Lower leg skin (tissue), 4 donors: ENCODE measurements around the gene FAM151A. TPM values are rescaled to one million over a fixed set of nuclear protein-coding genes. Genes with fewer than 3 reads are reported as not detected.

ENCODE experiments used
- DNase-seq, 2 donors: peaks; one replicate each; pipeline ENCODE4 v3.0.0-alpha.2; 2019; ENCODE audit warnings: low spot score in 2 of 2
- H3K4me3 ChIP-seq: fragments of 200-600 bp; sonication (generic); 2 replicates; pipeline ENCODE4 v1.5.1; 2017; ENCODE audit warnings: mild to moderate bottlenecking, low read depth; ENCODE audit not compliant: poor library complexity, severe bottlenecking
- POLR2A ChIP-seq, 2 donors: fragments of 450-650 bp; IDR thresholded peaks; one replicate each; pipeline ENCODE4 v1.6.1; 2016 to 2017; ENCODE audit warnings: antibody characterized with exemption in 2 of 2, mild to moderate bottlenecking in 1 of 2, moderate library complexity in 1 of 2
- WGBS, 2 donors: methylation state at CpG; one replicate each; pipeline ENCODE4 v1.1.5; 2018; 5-methylcytosine and 5-hydroxymethylcytosine counted together
- intact Hi-C: fragments of 100-400 bp; cut with DNase I; formaldehyde crosslinking; loops from one replicate; pipeline ENCODE4 v1.15.0; 2023; ENCODE audit warnings: low total_unique reads
- total RNA-seq, 4 donors: library from RNA; depleted of rRNA; stranded (reverse); fragments of >200 nt; gene quantifications; one replicate each; pipeline ENCODE4 v1.1.0, GENCODE V29; 2016
- TF ChIP-seq, protein P1 (sequence below), 3 donors: fragments of 450-650 bp; IDR thresholded peaks; one replicate each; pipeline ENCODE4 v1.5.1; 2016; ENCODE audit warnings: antibody characterized with exemption in 3 of 3, mild to moderate bottlenecking in 3 of 3, moderate library complexity in 2 of 3

FAM151A gene
- total RNA-seq, 4 donors from 2014 or later = not detected

DNA sequence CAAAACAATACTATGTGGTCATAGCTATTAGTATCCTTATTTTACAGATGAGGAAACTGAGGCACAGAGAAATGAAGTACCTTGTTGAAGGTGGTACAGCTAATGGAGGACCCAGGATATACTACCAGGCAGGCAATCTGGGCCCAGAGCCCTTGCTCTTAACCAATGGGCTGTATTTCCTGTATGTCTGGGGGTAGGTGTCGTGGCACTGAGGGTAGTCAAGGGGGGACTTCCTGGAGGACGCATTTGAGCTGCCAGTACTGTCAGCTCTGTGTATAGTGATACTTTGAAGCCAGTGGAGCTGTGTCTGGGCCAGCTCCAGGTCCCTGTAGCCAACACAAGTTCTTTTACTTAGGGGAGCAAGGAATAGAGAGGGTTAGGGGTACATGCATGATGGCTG is 34.9 kb downstream of the FAM151A start:
- intact Hi-C loops = no loop called here
- no peak overlapping the region for H3K4me3 ChIP-seq
- TF ChIP-seq, protein P1, sequence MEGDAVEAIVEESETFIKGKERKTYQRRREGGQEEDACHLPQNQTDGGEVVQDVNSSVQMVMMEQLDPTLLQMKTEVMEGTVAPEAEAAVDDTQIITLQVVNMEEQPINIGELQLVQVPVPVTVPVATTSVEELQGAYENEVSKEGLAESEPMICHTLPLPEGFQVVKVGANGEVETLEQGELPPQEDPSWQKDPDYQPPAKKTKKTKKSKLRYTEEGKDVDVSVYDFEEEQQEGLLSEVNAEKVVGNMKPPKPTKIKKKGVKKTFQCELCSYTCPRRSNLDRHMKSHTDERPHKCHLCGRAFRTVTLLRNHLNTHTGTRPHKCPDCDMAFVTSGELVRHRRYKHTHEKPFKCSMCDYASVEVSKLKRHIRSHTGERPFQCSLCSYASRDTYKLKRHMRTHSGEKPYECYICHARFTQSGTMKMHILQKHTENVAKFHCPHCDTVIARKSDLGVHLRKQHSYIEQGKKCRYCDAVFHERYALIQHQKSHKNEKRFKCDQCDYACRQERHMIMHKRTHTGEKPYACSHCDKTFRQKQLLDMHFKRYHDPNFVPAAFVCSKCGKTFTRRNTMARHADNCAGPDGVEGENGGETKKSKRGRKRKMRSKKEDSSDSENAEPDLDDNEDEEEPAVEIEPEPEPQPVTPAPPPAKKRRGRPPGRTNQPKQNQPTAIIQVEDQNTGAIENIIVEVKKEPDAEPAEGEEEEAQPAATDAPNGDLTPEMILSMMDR (IDR thresholded peaks at IDR 0.05) = no peak
- no peak for TF ChIP-seq POLR2A (IDR thresholded peaks at IDR 0.05)
- DNase-seq = no peak
- WGBS, 2 donors = 63 to 86% methylated on average over 2 of the region's 2 CpGs

DNA sequence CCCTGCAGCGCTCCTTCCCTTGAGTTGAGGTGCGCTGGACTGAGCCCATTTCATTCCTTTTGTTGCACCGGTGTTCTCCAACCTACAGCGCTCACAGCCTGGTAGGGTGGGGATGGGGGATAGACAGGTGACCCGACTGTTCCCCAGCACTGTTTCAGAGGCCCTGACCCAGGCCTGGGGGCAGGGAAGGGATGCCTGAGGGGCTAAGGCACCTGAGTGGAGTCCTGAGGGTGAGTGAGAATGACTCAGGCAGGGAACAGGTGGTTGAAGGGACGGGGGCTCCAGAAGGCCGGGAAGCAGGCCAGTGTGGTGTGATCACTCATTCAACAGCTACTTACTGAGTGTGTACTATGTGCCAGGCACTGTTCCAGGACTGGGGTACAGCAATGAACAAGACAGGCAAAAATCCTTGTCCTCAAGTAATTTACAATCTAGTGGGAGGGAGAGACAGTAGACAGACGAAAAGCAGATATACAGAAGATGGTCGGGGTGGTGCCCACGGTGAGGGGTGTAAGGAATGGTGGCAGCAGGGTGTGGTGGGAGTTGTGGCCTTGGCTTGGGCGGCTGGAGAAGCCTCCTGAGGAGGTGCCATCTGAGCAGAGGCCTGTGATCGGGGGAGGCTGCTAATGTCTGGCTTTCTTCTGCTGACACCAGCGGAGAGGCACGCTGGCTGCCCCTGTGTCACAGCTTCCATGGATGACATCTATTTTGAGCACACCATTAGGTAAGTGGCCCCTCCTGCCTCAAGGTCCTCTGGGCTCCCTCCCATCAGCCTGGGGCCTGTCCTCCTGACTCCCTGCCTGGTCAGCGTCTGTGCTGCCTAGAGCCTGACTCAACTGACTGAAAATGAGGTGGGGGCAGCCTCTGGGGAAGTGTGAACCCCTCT is 37.9 kb downstream of the FAM151A start:
- WGBS, 2 donors = 93 to 94% methylated on average over 15 of the region's 15 CpGs
- TF ChIP-seq, protein P1 (IDR thresholded peaks at IDR 0.05) = no peak
- TF ChIP-seq POLR2A (IDR thresholded peaks at IDR 0.05) = no peak
- no peak for DNase-seq
- H3K4me3 ChIP-seq = no peak overlapping the region
- intact Hi-C loops = no loop called here

DNA sequence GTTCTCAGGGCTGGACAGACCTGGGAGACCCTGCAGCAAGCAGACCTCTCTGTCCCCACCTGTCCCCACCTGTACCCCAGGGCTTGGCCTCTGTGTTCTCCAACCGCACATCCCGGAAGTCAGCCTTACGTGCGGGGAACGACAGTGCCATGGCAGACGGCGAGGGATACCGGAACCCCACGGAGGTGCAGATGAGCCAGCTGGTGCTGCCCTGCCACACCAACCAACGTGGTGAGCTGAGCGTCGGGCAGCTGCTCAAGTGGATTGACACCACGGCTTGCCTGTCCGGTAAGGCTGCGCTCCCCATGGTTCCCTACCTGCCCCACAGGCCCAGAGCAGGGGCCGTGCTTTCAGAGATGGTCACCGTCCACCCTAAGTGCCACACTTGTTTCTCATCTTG is 38.8 kb downstream of the FAM151A start:
- WGBS, 2 donors = 95 to 96% methylated on average over 17 of the region's 17 CpGs

DNA sequence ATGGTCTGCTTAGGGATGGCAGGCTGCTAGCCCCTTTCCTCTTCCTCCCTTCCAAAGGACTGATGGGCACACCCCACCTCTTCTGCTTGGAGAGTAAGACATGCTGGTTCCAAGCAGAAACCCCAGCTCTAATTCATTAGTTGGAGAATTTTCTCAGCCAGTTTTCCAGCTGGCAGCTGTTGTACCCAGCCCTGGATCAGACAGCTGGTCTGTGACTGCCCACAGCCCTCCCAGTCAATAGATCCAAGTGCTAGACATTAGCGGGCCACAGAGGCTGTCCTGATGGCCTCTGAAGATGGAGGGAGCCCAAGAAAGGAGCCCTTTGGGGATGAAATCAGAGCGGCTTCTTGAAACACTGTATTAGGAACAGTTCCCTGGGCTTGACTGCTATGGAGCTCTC is 39.5 kb downstream of the FAM151A start:
- H3K4me3 ChIP-seq = no peak overlapping the region
- no peak for DNase-seq
- TF ChIP-seq, protein P1 (IDR thresholded peaks at IDR 0.05) = no peak
- TF ChIP-seq POLR2A (IDR thresholded peaks at IDR 0.05) = no peak
- 74 to 100% methylated on average over 2 of the region's 2 CpGs for WGBS, 2 donors
- intact Hi-C loops = no loop called here

More for the DNA sequence above, 38.8 kb downstream of the FAM151A start:
- intact Hi-C loops = no loop called here
- no peak for TF ChIP-seq POLR2A (IDR thresholded peaks at IDR 0.05)
- TF ChIP-seq, protein P1 (IDR thresholded peaks at IDR 0.05) = no peak
- no peak for DNase-seq
- H3K4me3 ChIP-seq = no peak overlapping the region

DNA sequence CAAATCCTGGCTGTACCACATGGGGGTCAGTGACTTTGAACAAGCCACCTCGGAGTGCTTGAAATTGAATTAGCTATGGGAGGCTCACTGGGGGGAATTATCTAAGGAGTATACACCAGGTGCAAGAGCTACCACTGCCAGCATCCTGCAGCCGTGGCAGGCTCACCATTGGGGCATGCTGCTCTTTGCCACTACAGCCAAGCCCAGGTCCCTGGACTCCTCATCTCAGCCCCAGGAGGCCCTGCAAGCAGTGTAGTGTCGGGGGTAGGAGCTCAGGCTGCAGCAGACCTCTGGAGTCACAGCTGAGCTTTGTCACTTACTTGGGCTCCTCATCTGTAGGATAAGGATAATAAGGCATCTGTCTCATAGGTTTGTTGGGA is 40.0 kb downstream of the FAM151A start:
- intact Hi-C loops = no loop called here
- no peak overlapping the region for H3K4me3 ChIP-seq
- no peak for TF ChIP-seq POLR2A (IDR thresholded peaks at IDR 0.05)
- TF ChIP-seq, protein P1 (IDR thresholded peaks at IDR 0.05) = no peak
- WGBS, 2 donors = 80 to 100% methylated on average over 3 of the region's 3 CpGs
- DNase-seq = no peak
